ENCODE results near the gene CDT1. TPM values are rescaled to one million over a fixed set of nuclear protein-coding genes. Genes with fewer than 3 reads are reported as not detected.

CDT1 gene
- total RNA-seq, 1 donor from 2014 or later: 0.76 TPM

DNA sequence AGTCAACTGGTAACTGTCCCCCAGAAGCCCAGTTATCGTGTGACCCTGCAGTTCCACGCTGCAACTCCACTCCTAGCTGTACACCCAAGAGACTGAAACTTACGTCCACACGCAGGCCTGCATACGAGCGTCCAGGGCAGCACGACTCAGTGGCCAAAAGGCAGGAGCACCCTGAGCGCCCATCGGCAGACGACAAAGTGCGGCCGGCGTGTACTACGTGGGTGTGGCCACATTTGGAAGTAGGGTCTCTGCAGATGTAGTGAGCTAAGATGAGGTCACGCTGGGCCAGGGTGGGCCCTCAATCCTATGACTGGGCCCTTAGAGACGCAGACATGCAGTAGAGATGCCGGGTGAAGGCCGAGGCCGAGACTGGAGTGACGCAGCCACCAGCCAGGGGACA is 39.7 kb downstream of the CDT1 start:
- DNase-seq (ENCODE audit: low spot score): no peak
- ATAC-seq: no peak
- intact Hi-C loops (cut with DNase I): no loop called here

DNA sequence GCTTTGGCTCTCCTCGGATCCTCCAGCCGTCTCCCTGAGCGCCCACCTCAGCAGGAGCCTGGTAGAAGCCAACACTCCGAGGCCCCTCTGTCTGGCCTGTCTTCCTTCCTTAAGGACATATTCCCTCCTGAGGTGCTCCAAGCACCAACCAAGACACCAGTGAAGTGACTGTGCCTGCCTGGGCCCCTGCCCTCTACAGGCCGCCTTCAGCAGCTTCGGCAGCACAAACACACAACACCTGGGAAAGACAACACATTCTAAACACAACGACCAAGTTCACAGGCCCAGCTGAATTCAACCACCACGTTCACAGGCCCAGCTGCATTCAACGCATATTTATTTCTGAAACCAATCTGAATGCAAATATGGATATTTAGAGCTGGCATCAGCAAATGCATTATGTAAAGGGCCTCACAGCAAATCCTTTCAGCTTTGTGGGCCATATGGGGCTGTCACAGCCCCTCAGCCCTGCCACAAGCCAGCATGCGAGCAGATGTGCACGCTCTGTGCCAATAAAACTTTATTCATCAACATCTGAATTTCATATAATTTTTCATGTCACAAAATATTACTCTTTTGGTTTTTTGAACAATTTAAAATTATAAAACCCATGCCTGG is 40.9 kb downstream of the CDT1 start:
- no peak for ATAC-seq
- intact Hi-C loops (cut with DNase I): no loop called here
- no peak for DNase-seq (ENCODE audit: low spot score)

- ATAC-seq (no peak), DNase-seq (ENCODE audit: low spot score) (no peak)
- intact Hi-C loops (cut with DNase I): no loop called here
Measured at GRCh38 chr16:88846088-88846487, 42.5 kb downstream of the CDT1 start.

- intact Hi-C loops (cut with DNase I): no loop called here
- ATAC-seq (no peak), DNase-seq (ENCODE audit: low spot score) (no peak)
Measured at GRCh38 chr16:88847654-88848053, 44.1 kb downstream of the CDT1 start.

DNA sequence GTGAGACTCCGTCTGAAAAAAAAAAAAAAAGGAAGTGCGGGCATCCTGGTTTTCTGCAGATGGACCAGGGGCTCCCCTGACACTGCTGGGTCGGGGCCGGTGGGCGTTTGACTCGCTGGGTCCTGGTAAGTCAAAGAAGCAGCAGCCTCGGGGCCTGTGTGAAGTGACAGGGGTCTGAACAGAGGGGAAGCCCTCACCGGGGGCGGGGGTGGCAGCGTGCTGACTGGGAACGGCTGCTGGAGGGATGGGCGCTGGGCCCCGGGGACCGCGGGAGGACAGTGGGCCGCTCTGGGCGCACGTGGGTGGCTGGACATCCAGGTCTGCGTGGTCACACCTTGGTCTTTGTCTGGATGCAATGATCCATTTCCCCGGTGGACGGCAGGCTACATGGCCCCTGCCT is 45.0 kb downstream of the CDT1 start:
- DNase-seq (ENCODE audit: low spot score) (no peak), ATAC-seq (no peak)
- intact Hi-C loops (cut with DNase I): no loop called here

GRCh38 chr16:88850531-88851199 is 47.1 kb downstream of the CDT1 start:
- intact Hi-C loops (cut with DNase I): no loop called here
- ATAC-seq: no peak
- no peak for DNase-seq (ENCODE audit: low spot score)

DNA sequence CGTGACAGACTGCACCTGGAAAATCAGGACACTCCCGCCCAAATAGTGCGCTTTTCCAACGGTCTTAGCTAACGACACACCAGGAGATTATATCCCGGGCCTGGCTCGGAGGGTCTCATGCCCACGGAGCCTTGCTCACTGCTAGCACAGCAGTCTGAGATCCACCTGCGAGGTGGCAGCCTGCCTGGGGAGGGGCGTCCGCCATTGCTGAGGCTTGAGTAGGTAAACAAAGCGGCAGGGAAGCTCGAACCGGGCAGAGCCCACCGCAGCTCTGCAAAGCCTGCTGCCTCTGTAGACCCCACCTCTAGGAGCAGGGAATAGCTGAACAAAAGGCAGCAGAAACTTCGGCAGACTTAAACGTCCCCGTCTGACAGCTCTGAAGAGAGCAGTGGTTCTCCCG is 48.0 kb downstream of the CDT1 start:
- DNase-seq (ENCODE audit: low spot score) (no peak), ATAC-seq (no peak)
- intact Hi-C loops (cut with DNase I): no loop called here

DNA sequence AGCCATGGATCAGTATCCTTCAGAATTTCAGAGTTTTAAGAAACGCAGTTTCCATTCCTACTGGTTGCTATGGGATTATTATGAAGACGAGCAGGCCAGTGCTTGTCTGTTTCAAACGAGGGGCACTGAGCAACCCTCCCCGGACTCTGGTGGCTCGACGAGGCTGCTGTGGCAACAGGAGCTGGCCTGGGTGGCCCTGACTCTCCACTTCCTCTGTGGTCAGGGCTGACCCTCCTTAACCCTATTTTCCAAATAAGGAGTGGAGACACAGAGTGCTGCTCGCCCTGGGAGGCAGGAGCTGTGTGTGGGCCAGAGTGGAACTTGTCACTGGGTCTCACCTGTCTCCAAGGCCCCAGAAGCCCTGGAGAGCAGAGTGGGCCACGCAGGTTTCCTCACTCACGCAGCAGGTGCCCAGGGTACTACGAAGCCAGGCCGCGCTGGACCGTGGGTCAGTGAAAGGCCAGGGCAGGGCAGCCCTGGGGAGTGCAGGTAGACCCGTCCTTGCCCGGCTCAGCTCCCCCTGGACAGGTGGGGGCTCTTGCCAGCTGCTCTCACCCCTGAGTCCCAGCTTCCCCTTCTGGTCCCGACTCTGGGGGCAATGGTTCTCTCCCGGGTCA is 49.8 kb downstream of the CDT1 start:
- ATAC-seq: peak; percentile 18
- intact Hi-C loops (cut with DNase I): no loop called here
- DNase-seq (ENCODE audit: low spot score): no peak

- ATAC-seq (no peak), DNase-seq (ENCODE audit: low spot score) (no peak)
- intact Hi-C loops (cut with DNase I): no loop called here
Measured at GRCh38 chr16:88854306-88855111, 50.9 kb downstream of the CDT1 start.

DNA sequence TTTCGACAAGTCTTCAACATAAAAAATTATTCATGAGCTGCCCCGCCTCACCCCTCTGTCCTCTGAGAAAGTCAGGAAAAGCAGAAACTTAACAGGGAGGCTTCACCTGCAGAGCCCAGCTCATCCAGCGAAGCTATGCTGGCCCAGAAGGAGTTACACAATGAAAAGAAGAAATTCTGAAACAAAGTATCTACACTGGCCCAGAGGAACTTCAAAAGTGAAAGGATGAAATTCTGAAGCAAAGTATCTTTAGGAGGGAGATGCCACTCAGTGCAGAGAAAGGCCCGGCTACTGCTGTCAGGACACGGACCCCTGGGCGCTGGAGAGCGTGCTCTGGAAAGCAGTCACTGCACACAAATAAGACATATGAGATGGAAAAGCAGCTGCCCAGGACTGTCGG is 51.6 kb downstream of the CDT1 start:
- no peak for ATAC-seq
- DNase-seq (ENCODE audit: low spot score): no peak
- intact Hi-C loops (cut with DNase I): no loop called here

DNA sequence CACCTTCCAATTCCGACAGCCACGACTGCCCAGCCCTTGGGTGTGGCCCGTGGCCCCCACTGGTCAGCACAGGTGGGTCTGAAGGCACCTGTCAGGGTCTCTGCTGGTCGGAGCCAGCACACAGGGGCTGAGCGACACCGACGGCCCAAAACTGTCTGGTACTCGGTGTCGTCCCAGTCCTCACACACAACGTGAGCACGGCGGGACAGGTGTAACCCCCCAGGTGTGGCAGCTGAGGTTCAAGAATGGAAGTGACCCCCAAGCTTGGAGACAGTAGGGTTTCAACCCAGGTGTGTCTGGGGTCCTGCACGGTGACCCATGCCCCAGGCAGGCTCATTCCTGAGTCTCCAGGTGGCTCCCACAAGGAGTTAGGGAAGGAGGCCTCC is 52.1 kb downstream of the CDT1 start:
- ATAC-seq: no peak
- DNase-seq (ENCODE audit: low spot score): no peak
- intact Hi-C loops (cut with DNase I): no loop called here

GRCh38 chr16:88856122-88856827 is 52.7 kb downstream of the CDT1 start:
- DNase-seq (ENCODE audit: low spot score) (no peak), ATAC-seq (no peak)
- intact Hi-C loops (cut with DNase I): no loop called here

GRCh38 chr16:88856828-88857727 is 53.5 kb downstream of the CDT1 start, which contains the start of the genes GALNS and TRAPPC2L:
Gene GALNS, minus strand, starts transcription at chr16:88856947. Its CDS starts 70 bp downstream, at chr16:88856877.
Gene TRAPPC2L, plus strand, starts transcription at chr16:88857127. Its CDS starts 24 bp downstream, at chr16:88857151.
- intact Hi-C loops (cut with DNase I): no loop called here
- DNase-seq (ENCODE audit: low spot score) (peak; percentile 100), ATAC-seq (peak; percentile 97)

DNA sequence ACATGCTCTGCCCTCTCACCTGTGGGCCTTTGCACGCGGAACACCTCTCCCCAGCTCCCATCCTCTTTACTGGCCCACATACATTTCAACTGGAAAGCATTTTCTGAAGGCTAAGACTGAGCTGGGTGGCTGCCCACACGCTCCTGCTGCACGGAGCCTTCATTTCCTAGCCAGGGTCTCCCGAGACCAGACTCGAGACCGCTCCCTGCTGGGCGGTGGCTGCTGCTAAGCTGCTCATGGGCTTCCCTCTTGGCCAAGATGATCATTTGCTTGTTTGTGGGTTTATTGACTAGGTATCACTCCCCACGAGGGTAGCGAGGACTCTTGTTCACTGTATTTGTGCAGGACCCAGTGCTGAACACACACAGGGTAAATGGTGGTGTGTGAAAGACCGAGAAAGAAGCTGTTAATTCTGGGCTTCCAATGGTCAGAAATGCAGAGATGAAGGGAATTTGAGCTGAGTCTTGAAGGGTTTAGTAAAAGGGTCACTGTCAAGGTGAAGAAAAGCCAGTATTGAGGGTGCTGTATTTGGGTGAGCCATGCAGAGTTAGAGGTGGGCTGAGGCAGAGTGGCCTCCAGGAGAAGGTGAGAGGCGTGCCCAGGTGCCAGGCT is 54.2 kb downstream of the CDT1 start:
- intact Hi-C loops (cut with DNase I): no loop called here
- ATAC-seq (peak; percentile 75), DNase-seq (ENCODE audit: low spot score) (peak; percentile 86)

All from sciatic nerve (tissue), 2 donors.